Effector CD4-positive, alpha-beta T cell (primary cell): Measurements from ENCODE around the gene TP73.

Experiments used
- DNase-seq: peaks from one replicate; pipeline ENCODE4 v3.0.0-alpha.2; 2020

TP73 gene

DNA sequence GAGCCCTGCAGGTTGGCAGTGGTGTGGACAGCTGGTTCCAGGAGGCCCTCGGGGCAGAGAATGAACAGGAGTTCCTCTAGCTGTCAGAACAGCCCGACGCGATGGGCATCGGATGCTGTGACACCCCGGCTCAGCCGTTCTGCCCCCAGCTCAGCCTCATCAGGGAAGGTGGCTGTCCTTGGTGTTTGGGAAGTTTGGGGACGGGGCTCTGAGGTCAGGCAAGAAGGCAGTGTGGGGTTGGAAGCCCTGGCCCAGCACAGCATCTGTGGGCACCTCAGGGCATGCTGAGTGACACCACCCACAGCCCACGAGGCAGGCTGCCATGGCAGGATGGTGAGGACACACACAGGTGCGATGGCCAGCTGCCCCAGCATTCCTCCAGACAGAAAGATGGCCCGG lies 59.1 kb downstream of the TP73 start:
- no peak for DNase-seq

DNA sequence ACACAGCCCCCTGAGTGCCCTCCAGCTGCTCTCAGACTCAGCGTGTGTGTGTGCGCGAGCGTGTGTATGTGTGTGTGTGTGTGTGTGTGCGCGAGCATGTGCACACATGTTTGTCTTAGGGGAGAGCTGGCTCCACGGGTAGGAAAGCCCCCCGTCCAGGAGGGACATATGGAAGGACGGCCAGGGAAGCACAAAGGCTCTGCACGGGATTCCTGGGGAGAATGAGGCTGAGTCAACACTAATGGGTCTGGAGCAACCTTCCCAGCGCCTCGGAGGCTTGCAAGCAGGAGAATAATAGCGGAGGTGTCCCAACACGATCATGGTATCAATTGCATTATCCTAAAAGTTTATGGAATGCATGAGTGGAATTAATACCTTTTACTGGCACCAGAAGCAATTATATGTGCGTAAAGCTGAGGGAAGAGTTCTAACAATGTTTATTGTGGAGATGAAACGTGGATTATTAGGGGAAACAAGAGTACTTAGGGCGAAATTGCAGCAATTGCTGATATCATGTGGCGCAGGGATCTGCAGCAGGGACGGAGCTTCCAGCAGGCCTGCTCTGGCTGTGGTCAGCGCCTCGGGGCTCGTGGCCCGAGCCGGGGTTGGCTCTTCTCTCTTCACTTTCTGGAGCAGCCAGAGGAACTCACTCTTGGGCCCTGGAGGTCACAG lies 59.6 kb downstream of the TP73 start:
- DNase-seq, result no peak

GRCh38 chr1:3712573-3713535 lies 60.5 kb downstream of the TP73 start:
- no peak for DNase-seq

GRCh38 chr1:3713840-3714239 lies 61.5 kb downstream of the TP73 start:
- DNase-seq, result no peak

DNA sequence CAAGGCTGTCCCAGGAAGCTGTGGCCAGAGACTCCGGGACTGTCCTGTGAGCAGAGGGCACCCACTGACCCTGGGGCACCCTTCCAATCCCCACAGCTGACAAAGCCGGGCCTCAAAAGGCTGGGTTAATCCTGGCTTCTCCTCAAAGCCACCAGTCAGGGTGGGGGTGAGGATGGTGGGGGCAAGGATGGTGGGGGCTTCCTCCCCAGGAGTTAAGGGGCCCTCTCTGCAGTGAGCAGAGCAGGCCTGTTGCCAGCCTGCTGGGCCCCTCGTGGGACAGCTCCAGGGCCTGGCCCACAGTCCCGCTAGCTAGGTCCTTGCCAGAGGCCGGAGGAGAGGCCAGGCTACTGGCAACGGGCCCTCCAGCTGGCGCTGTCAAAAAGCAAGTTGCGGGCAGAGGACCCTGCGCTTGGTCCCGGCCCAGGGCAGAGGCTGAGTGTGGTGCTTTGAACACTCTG lies 62.0 kb downstream of the TP73 start:
- DNase-seq, result no peak

GRCh38 chr1:3714814-3715213 lies 62.5 kb downstream of the TP73 start:
- no peak for DNase-seq

DNA sequence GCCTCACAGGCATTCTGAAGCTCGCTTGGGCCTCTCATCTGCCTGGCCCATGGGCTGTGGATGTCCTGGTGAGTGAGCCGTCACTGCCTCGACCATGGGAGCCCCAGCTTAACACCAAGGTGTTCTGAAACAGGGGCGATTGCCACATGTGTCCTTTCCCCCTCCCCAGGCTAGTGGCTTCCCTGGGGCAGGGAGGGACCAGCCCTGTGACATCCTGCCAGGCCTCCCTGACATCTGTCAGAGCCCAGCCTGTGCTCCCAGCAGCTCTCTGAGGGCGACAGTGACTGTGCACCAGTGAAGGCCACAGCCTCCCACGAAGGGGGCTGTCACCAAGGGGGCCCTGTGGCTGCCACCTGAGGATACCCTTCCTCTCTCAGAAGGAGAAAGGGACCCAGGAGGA lies 64.0 kb downstream of the TP73 start:
- no peak for DNase-seq

GRCh38 chr1:3717041-3717714 lies 64.9 kb downstream of the TP73 start:
- no peak for DNase-seq

DNA sequence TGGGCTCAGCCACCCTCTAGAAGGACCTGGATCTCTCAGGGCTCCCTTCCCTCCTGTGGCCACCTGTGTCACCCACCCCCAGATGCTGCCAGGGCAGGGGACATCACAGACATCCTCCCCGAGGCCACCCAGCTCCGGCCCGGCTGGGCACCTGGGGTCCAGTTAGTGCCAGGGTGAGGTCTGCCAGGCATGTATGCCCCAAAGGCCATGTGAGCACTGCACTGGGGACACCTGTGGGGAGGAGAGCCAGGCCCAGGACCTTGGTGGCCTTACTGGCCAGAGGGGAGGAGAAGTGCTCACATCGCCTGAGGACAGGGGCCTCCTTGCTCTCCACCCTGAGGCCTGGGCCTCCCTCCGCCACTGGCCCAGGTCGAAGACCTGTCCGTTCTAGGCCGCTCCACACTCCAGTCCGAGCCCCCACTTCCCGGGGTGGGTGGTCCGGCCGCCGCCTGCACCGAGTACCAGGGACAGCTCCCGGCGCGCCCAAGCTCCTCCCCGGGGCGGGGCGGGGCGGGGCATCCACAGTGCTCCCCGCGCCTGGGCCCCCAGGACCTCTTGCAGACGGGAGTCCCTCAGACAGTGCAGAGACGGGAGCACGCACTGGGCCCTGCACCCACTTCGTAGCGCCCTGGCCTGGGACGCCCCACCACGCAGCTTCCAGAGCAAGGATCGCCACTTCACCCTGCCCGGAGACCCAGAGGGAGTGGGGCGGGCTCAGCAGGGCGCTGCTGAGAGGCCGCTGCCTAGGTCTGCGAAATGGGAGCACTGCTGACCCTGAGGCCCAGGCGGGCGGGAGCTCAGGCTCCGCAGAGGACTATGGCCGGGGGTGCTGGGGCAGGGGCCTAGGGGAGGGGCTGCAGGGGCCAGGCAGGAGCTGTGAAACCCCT lies 65.6 kb downstream of the TP73 start:
- no peak for DNase-seq

DNA sequence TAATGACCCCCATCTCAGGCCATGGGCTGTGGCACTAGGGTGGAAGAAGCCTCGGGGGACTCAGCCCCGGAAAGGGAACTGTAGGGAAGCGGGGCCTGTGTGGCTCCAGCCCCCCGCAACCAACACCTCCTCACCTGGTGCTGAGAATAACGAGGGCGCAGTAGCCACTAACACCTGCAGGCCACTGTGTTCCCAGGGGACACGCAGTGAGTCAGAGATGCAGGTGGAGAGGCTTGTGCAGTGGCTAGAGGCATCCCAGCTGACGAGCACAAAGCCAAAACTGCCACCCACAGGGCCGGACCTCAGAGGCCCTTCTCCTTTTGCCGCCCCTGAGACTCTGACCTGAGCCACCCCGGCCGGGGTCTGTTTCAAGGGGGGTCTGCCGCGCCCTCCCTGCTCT lies 66.4 kb downstream of the TP73 start:
- no peak for DNase-seq

DNA sequence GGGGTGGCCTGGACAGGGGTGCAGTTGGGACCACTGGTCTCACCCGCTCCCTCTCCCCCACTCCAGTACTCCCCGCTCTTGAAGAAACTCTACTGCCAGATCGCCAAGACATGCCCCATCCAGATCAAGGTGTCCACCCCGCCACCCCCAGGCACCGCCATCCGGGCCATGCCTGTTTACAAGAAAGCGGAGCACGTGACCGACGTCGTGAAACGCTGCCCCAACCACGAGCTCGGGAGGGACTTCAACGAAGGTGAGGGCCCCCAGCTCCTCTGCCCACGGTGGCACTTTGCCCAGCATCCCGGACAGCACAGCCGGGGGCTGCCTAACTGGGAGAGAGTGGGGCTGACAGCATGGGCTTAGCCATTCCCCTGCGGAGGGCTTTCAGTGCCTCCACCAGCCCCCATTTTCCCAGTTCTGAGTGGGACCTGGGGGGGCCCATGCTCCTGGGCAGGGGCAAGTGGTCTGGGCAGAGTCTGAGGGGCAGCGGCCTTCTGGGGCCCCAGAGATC lies 69.7 kb downstream of the TP73 start:
- no peak for DNase-seq

DNA sequence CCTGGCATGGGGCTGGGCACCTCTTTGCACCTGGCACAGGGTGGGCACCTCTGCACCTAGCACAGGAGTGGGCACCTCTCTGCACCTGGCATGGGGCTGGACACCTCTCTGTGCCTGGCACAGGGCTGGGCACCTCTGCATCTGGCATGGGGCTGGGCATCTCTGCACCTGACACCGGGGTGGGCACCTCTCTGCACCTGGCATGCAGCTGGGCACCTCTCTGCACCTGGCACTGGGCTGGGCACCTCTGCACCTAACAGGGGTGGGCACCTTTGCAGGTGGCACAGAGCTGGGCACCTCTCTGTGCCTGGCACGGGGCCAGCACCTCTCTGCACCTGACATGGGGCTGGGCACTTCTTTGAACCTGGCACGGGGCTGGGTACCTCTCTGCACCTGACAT lies 70.5 kb downstream of the TP73 start:
- no peak for DNase-seq

DNA sequence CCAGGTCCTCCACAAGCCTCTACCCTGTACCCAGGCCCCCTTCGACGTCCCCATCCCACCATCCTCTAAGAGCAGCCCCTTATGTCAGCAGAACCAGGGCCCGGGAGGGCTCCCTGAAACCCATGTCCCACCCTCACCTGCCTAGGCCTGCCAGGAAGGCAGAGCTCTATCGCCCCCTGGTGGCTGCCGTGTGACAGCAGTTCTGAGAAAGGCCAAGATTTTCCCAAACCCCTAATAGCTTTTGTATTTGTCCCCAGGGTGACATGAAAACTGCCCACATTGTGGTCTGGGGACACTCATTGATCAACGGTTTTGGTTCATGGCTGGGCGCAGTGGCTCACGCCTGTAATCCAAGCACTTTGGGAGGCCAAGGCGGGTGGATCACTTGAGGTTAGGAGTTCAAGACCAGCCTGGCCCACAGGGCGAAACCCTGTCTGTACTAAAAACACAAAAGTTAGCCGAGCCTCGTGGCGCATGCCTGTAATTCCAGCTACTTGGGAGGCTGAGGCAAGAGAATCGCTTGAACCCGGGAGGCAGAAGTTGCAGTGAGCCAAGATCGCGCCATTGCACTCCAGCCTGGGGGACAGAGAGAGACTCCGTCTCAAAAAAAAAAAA lies 72.2 kb downstream of the TP73 start:
- peak; percentile 74 for DNase-seq

GRCh38 chr1:3725366-3725765 lies 73.0 kb downstream of the TP73 start:
- DNase-seq, result no peak

DNA sequence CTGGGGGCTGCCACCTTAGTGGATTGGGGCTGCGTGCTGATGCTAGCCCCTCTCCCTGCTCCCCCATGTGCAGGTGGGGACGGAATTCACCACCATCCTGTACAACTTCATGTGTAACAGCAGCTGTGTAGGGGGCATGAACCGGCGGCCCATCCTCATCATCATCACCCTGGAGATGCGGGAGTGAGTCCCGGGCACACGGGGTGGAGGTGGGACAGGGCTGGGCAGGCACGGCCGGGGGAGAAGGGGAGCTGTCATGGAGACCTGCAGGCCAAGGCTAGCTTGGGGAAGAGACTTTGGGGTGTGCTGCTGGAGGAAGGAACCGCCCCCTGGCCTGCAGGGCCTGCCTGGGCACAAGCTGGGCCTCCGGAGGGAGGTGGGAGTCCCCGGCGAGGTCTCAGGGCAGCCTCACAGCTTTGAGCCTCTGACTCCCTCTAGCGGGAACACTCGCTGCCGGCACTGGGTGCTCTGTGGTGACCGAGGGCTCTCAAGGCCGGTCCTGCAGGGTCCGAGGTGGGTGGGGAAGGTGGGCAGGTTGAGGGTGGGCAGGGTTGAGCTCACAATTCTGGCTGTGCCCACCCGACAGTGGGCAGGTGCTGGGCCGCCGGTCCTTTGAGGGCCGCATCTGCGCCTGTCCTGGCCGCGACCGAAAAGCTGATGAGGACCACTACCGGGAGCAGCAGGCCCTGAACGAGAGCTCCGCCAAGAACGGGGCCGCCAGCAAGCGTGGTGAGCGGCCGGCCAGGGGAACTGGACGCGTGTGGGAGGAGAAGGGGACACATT lies 74.9 kb downstream of the TP73 start:
- no peak for DNase-seq

DNA sequence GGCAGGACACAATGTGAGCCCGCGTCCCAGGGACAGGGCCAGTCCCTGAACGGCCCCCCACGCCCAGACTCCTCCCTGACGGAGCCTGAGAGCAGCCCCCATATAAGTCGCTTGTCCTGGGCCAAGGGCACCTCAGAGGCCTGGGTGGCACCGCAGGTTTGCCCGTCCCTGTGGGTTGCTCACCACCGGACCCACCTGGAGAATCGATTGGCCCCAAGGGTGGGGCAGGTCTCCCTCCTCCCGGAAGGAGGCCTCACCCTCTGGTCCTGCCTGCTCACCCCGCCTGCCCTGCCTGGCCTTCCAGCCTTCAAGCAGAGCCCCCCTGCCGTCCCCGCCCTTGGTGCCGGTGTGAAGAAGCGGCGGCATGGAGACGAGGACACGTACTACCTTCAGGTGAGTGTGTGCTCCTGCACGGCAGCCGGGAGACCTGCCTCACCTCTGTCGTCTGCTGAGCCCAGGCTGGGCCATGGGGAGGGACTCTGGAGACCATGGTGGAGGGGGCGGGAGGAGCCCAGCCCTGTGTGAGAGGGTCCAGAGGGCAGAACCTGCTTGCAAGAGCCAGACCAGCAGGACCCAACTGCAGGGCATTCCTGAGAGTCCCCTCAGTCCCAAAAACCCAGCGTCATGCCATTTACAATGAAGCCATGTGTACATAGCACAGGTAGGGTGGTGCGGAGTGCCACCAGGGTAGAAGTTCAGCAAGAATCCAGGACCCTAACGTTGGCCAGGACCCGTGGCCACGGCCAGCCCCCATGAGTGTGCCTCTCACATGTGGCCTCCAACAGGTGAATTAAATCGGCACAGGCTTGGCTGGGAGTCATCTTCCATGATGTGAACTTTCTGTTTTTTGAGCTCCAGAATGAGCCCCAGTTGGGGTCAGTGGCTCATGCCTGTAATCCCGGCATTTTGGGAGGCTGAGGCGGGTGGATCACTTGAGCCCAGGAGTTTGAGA lies 75.8 kb downstream of the TP73 start:
- DNase-seq, result no peak

- no peak for DNase-seq
Measured at GRCh38 chr1:3729594-3730542, 77.6 kb downstream of the TP73 start.

DNA sequence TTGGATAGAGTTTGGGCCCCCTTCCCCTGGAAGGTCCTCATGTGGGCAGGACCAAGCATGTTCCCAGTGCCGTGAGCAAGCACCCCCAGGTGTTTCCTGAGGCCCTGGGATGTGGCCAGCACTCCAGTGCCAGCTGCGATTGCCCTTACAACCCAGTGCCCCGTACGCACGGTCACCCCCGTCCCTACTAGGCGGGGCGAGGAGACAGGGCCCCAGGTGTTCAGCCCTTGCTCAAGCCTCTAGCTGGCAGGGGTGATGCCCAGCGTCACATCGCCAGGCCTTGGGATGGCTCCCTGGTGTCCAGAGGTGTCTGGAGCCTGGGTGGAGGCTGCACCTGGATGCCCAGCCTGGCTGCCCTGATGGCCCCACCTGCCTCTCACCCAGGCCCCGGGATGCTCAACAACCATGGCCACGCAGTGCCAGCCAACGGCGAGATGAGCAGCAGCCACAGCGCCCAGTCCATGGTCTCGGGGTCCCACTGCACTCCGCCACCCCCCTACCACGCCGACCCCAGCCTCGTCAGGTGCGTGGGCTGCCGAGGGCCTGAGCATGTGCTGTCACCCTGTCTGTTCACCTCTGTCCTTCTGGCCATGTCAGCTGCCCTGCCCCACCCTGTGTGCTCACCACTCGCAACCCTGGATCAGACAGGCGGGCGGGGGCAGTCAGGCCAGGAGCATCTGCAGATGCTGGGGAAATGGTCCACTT lies 78.4 kb downstream of the TP73 start:
- DNase-seq, result no peak
